ENCODE measurements around the gene LTBP3.
"Not testable (repeated sequence)": the region's sequence is repeated elsewhere in the genome, so short reads cannot be mapped to it uniquely, and the experiment has no call there.

The LTBP3 gene

DNA sequence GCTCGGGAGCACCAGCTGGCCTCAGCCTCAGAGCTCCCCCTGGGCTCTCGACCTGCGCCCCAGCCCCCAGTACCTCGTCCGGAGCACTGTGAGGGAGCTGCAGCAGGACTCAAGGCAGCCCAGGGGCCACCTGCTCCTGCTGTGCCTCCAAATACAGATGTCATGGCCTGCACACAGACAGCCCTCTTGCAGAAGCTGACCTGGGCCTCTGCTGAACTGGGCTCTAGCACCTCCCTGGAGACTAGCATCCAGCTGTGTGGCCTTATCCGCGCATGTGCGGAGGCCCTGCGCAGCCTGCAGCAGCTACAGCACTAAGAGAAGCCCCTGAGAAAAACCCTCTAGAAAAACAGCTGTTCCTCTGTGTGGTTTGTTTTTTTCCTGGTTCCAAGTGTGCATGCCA lies 13.3 kb upstream of the LTBP3 start:
- no peak for DNase-seq

DNA sequence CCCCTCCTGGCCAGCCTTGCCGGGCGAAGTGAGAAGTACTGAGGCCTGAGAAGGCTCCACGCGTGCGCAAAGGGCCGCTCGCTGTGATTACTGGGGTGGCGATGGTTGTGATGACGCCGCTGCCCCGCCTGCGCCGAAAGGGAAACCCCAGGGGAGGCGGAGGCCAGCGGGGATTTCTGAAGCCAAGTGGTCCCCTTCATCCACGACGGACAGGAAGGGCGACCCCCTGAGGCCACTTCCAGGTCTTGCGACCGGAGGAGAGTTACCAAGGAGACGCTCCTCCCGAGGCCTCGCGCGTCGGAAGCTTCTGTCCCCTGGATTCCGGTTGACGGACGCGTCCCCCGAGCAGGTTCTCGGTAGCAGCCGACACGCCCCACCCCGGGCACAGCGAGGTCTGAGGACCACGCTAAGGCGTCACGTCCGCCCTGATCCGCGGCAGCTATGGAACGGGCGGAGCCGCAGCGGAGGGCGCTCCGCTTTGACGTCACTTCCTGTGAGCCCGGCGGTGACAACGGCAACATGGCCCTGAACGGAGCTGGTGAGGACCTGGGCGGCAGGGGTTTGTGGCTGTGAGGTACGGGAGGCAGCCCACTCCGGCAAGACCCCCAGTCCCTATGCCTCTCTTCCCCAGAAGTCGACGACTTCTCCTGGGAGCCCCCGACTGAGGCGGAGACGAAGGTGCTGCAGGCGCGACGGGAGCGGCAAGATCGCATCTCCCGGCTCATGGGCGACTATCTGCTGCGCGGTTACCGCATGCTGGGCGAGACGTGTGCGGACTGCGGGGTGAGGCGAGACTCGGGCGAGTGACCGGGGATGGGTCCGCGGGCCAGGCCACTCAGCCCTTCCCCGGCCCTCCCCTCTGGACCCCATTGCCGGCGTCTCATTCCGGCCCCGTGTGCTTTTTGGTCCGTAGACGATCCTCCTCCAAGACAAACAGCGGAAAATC lies 12.1 kb upstream of the LTBP3 start, which contains the start of gene ZNRD2:
TSS of gene ZNRD2 (plus strand) at position 505 of the 946 bp plus-strand sequence. CDS start at position 520, 15 bp downstream.
- peak; percentile 97 to 99 for DNase-seq

DNA sequence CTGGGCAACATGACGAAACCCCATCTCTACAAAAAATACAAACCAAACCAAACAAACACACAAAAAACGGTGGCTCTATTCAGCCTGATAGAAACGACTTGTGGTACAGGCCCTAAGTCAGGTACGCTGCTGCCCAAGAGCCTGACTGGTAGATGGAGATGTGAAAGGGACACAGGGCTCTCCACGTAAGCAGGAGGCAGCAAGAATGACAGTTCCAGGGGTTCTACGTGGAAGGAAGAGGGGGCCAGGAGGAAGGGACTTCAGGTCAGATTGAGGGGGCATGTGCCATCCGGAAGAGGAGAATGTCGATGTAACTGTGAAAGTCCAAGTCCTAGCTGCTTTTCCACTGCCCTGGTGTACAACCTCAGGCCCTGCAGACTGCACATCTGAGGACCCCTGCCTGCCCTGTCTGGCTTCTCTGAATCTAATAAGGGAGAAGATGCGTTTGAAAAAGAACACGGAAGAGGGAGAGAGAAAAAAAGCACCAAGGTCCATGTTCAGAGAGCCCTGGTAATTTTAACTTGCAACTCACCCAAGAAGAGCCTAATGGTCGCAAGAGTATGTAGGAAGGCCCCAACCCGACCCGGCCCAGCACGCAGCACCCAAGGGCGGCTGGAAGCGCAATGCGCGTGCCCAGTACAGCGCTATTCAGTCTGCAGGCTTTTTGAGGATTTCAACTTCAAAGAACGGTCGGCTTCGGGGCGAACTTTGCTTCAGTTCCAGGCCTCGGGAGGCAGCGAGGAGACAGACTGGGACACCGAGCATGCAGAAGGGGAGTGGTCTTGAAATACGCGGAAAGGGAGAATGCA lies 11.2 kb upstream of the LTBP3 start:
- peak in 1 of 2 experiments; percentile 60 for DNase-seq

DNA sequence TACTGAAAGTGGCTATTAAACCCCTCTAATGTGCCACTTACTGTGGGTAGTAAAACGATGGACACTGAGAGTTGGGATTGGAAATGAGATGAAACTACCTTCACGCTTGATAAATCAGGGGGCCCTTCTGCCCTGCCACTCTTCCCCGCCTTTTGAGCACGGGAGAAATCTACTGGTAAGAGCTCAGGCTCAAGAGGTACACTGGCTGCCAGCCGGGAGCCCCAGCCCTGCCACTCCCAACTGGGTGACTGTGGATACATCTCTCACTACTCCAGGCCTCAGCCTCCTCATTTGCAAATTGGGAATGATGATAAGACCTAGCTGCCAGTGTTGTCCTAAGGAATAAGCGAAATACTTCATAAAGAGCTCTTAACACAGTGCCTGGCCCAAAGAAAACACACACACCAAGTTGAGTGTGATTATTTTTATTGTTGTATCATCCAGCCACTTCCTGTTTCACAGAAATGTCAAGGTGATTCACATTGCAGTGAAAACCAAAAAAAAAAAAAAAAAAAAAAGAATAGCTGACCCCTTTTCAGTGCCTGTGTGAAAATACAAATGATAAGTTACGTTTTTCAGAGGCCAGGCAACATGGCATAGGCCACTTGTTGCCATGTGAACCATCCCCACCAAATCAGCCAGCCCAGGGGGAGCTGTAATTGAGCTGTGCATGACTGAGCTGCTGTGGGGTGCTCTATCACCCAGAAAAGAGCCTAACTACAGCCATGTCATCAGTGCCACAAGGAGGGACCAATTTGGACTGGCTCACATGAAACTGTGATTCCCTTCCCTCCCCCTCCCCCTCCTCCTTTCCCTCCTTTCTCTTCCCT lies 7.7 kb upstream of the LTBP3 start:
- no peak for DNase-seq

DNA sequence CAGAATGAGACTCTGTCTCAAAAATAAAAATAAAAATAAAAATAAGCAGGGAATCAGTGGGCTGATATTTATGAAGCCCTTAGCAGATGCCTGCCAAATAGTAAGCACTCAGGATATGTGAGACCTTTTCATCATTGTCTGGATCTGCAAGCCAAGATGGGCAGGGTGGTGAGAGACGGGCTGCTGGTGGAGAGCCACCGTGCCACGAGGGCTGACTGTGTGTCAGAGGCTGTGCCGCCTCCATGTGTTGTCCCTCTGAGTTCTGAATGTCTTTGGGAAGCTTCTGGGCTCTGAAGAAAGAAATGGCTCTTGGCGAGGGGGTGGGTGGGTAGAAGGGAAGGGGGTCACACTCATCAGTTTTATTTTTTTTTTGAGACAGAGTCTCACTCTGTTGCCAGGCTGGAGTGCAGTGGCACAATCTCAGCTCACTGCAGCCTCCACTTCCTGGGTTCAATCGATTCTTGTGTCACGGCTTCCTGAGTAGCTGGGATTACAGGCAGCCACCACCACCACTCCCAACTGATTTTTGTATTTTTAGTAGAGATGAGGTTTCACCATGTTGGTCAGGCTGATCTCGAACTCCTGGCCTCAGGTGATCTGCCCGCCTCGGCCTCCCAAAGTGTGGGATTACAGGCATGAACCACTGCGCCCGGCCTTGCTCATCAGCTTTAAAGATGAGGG lies 6.9 kb upstream of the LTBP3 start:
- not testable (repeated sequence) for DNase-seq

DNA sequence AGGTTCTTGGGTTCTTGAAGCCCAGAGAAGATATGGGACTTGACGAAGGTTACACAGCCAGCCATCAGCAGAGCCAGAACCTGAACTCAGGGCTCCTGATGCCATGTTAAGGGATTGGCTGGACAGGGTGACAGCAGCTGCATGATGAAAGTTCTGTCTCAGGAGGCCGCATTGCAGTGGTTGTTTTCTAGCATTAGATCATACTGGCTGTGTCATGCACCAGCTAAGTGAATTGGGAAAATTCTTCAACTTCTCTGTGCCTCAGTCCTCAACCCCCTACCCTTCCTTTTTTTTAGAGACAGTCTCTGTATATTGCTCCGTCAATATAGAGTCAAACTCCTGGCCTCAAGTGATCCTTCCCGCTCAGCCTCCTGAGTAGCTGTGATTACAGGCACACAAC lies 5.4 kb upstream of the LTBP3 start:
- no peak for DNase-seq

DNA sequence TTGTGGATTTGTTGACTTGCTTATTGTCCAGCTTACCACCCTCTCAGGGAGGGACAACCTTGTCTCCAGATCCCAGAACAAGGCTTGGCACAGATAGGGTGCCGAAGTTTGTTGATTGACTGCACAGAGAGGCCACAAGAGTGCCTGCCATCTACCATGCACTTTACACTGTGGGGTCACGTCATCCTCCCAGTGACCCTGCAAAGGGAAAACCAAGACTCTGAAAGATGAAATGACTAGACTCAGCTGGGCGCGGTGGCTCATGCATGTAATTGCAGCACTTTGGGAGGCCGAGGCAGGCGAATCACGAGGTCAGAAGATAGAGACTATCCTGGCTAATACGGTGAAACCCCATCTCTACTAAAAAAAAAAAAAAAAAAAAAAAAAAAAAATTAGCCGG lies 4.6 kb upstream of the LTBP3 start:
- DNase-seq = no peak

DNA sequence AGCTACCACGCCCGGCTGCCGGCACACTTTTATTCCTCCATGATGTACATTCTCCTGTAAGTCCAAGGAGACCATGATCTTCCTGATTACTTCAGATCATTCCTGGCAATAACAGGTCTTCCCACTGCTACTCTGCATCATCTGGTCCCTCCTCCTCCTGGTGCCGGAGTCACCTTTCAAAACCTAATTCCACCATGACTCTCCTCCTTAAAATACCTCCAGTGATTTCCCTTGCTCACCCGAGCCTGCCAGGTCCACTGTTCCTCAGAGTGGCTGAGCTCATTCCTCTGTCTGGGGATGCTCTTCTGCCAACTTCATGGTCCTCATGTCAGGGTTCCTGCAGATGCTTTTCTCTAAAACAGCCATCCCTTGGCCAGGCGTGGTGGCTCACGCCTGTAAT lies 3.9 kb upstream of the LTBP3 start:
- DNase-seq = no peak

DNA sequence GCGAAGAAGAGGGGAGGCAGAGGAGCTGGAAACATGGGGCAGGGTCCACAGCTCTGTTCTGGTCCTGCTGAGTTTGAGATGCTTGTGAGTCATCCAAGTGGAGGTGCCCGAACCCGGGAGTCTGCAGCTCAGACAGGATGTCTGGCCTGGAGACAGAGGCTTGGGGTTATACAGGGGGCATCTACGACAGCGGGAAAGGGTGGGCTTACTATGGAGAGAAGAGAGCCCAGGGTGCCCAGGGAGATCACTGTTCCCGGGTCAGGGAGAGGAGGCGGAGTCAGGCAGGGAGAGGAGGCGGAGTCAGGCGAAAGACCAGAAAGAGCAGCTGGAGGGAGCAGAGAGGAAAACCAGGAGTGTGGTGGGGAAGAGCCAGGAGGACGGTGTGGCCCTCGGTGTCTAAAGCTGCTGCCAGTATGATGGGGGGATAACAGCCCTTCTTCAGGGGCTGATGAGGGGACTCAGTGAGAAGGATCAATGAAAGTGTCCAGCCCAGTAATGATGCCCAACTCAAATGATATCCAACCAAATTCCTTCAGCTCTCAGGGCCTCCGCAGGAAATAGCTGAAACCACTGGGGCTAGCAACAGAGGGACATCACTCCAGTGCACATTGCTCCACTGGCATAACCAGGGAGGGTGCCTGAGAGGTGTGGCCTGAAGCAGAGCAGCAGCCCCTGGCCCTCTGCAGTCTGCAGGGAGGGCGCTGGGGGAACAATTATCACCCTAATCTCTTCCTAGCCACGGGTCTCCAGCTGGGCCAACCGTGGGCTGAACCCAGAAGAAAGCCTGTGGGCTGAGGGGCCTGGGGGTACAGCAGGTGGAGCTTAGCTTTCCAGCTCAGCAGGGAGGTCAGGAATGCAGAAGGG lies 2.6 kb upstream of the LTBP3 start:
- DNase-seq = peak; percentile 51 to 55

DNA sequence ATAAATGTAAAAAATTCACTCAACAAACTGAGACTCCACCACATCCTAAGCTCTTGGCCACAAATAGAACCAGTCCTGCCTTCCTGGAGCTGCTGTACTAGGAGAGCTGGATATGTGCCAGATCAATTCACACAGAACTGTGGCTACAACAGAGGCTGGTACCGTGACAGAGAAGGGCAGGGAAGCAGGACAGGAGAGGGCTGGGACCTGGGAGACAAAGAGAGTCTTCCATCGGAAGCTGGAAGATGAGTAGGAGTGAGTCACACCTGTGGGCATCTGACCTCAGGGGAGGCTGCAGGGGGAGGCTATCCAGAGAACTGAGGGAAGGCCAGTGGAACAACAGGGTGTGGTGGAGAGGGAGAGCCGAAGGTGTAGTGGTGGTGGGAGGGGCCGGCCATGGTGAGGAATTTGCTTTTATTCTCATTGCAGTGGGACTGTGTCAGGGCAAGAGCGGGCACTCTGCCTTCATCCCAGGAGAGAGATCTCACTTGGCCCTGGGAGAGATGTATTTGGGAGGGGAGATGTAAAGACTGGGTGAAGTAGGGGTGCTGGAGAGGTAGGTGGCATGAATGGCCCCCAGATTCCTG lies 1.9 kb upstream of the LTBP3 start:
- peak; percentile 67 to 73 for DNase-seq

DNA sequence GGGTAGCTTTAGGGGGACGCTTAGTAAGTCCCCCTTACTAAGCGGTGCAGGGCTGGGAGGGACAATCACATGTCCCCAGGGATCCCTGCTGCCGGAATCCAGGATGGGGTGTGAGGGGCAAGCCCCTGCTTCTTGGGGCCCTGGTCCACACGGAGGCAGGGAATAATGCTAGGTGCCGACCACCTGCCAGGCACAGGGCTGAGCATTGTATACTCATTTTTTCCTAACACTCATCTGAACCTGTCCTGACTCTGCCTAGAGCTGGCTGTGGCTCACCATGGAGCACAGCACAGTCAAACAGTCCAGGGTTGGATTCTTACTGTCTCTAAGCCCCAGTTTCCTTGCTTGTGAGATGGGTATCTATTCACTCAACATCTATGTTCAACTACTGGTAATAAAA lies 1.4 kb upstream of the LTBP3 start:
- DNase-seq = no peak

DNA sequence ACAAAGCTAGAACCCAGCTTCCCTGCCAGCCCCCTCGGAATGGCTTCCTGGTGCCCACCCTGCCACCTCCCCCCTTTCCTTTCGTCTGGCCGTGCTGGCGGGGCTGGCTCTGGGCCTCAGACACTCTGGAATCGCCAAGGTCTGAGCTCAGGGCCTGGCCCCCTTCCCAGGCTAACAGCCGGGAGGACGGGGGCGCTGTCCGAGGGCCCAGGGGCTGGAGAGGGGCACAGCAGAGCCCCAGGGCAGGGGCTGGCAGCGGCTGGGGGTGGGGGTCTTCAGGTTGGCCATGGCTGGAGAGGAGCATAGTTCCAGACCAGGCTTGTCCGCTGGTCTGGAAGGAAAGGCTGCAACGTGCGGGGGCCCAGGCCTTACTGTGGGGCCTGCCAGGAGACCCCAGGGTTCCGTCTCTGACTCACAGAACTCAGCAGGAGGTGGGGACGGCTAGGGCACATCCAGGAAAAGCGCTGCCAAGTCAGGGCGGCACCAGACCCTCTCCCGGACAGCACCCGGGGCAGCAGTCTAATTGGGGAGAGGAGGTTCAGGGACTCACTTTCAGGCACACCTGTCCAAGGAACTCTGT lies 861 bp upstream of the LTBP3 start:
- no peak for DNase-seq

DNA sequence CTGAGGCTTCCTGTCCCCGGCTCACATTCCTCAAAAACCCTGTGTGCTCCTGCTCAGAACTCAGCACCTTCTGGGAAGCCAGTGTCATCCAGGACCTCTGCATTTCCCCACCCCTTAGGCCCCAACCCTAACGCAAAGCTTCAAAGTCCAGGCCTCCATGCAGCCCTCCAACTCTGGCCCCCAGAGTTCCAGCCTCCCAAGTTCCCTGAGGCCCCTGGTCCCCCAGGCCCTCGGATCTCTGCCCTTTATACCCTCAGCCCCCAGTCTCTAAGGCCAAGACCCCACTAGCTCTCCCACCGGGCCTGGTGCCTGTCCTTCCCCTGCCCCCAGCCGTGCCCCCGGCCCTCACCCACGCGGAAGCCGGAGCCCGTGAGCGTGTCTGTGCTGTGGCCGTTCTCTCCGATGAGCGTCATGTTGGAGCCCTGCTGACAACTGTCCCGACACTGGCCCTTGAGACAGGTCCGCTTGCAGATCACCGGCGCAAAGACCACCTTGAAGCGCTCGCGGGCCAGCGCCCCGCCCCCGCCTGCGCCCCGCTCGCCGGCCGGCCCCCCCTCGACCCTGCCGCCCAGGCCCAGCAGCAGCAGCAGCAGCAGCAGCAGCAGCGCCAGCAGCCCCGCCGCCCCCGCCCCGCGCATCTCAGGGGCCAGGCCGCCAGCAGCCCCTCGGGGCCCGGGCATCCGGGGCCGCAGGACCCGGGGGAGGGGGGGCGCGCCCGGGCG lies 718 bp downstream of the LTBP3 start:
- DNase-seq = no peak

DNA sequence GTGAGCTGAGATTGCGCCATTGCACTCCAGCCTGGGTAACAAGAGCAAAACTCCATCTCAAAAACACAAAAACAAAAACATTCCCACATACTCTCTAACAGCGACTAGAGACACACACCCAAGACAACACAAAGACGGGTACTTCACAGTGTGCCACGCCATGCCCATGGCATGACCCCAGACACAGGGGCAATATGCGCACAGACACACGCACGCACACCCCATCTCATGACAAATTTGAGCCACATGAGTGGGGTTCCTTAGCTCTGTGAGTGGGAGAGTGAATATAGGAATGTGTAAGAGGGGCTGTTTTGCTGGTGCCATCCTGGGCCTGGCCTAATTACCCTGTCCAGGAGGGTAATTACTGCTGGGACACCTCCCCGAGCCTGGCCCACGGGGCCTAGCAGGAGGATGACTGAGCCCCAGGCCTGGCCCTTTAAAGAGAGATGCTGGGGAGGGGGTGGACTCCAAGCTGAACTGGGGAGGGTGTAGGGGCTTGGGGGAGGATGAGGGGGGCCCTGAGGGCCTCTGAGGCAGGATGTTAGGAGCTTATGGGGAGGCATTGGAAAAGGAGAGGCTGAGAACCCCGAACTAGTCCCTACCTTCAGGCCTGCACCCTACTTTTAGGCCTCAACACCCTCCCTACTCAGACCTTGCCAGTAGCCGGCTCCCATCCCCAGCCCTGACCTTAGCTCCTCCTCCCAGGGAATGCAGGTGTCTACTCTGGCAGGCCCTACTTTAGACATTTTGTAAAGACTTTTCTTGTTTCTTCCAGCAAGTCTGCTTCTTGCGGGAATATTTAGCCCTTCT lies 1.5 kb downstream of the LTBP3 start:
- DNase-seq = no peak

DNA sequence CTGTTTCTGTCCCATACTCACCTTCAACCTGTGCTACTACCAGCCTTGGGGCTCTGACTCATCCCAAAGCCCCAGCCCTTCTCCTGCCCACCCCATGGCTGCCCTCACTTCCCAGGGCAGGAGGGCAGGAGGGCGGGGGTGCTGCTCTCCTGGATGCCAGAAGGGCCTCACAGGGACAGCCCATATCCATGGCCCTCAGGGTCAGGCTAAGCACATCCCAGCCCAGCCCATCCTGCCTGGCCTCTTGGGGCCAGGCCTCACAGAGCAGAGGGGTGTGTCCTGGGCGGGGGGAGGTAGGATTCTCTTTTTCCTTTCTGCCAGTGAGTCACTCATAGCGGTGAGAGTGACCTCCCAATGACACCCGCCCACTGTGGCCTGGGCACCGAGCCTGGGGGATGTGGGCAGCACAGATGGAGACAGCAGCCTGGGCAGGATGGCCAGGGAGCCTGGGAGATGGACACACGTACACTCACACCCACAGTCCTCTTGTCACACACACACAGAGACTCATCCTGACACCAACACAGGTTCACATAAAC lies 2.4 kb downstream of the LTBP3 start:
- no peak for DNase-seq

DNA sequence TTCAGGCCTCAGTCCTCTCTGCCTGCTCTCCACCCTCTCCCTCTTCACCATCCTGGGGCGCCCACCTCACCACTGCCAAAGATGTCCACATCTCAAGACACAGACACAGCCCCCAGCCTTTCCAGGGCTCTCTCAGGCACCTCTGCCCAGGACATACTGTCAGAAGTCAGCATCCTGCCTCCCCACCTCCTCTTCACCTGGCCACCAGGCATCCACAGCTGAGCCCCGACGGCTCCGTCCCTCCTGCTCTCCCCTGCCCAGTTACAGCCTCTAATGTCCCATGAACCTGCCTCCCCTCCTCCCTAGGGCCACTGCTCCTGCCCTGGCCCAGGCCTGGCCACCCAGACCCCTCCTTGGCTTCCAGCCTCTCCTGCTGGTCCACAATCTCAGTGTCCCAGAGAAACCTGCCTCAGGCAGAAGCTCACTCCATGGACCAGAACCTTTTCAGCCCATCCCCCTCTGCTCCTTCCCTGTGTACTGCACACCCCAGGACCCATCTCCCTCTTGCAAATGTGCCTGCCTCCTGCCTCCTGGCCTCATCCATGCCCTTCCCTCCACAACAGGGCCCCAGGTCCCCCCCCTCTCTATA lies 3.2 kb downstream of the LTBP3 start:
- no peak for DNase-seq

DNA sequence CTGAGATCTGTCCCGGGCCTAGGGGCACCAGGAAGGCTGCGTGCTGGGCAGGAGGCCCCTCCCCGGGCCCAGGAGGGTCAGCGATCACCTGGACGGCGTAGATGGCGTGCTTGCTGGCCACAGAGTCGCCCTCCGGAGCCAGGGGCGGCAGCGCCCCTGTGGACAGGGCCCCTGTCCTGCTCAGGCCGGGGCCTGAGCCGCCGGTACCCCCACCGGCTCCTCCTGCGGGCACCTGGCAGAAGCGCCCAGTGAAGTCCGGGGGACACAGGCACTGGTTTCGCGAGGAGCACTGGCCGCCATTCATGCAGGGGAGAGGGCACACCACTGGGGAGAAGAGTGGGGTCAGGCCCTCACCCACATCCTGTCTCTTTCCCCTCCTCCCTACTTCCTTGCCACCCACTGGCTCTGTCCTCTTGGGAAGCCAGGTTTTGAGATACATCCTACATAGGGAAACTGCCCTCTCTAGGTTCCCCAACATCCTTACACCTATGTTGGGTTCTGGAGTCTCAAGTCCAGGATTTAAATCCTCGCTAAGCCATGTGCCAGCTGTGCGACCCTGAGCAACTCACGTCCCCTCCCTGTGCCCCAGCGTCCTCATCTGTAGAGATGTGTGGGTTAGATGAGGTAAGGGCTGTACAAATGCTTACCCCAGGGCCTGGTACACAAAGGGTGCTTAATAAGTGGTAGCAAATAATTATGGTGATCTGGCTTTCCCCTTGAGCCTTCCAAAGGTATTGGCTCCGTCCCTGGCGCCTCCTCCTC lies 3.9 kb downstream of the LTBP3 start:
- DNase-seq = no peak

Measured in SHP77 (cell line).